ENCODE results near the gene GRIFIN. TPM values are rescaled to one million over a fixed set of nuclear protein-coding genes. Genes with fewer than 3 reads are reported as not detected.

Gene GRIFIN
- total RNA-seq, 2 experiments from 2014 or later = not detected

Other genes with a start within 250 kb of the GRIFIN start
- gene MAD1L1, start 243.5 kb downstream of the GRIFIN start, total RNA-seq = 100 to 1,000 TPM; 125 to 127 TPM
- gene MRM2, start 234.2 kb downstream of the GRIFIN start, total RNA-seq = 10 to 100 TPM; 28.6 to 28.8 TPM
- 100 to 1,000 TPM in 1 of 2 experiments, 10 to 100 TPM in 1; 77.4 to 104 TPM for gene NUDT1, start 234.2 kb downstream of the GRIFIN start, total RNA-seq
- gene SNX8, start 162.0 kb downstream of the GRIFIN start, total RNA-seq = 10 to 100 TPM; 27.2 to 28.0 TPM
- 100 to 1,000 TPM; 148 to 158 TPM for gene EIF3B, start 121.6 kb downstream of the GRIFIN start, total RNA-seq
- 10 to 100 TPM; 40.7 to 44.8 TPM for gene CHST12, start 72.8 kb downstream of the GRIFIN start, total RNA-seq
- gene LFNG, start 43.4 kb upstream of the GRIFIN start, total RNA-seq = 100 to 1,000 TPM in 1 of 2 experiments, 10 to 100 TPM in 1; 93.3 to 109 TPM
- gene BRAT1, start 79.1 kb upstream of the GRIFIN start, total RNA-seq = 10 to 100 TPM; 40.0 to 43.9 TPM
- 10 to 100 TPM; 13.8 to 15.5 TPM for gene IQCE, start 82.6 kb upstream of the GRIFIN start, total RNA-seq
- gene TTYH3, start 155.6 kb upstream of the GRIFIN start, total RNA-seq = 10 to 100 TPM; 17.2 to 19.7 TPM
- under 1 TPM; 0.05 to 0.08 TPM for gene AMZ1, start 211.8 kb upstream of the GRIFIN start, total RNA-seq

All from activated CD4-positive, alpha-beta T cell treated with anti-CD3 and anti-CD28 coated beads, Interleukin-2, amount 10 ng/mL, durations not matched to agents 7 days and 5 days (primary cell).